GM23338 (cell line): Measurements from ENCODE around the gene SRRM2. TPM values are rescaled to one million over a fixed set of nuclear protein-coding genes. Genes with fewer than 3 reads are reported as not detected.

Source experiments
- ATAC-seq: fragments of 200-7000 bp; cut with Tn5 transposase; 3 replicates; pipeline ENCODE4 v1.9.1; 2020
- DNase-seq: peaks from one replicate; pipeline ENCODE4 v3.0.0-alpha.2; 2015; ENCODE audit warnings: low spot score
- H2AFZ ChIP-seq: fragments of 200-600 bp; sonication (generic); 2 replicates; pipeline ENCODE4 v1.8.0; 2016; ENCODE audit warnings: antibody characterized with exemption, mild to moderate bottlenecking, moderate library complexity
- H3F3A ChIP-seq: fragments of 200-600 bp; sonication (generic); replicated peaks from 2 replicates; pipeline ENCODE4 v1.8.0; 2017; ENCODE audit warnings: antibody characterized with exemption, mixed run types, low read depth
- H3K27ac ChIP-seq: fragments of 200-600 bp; sonication (generic); 2 replicates; pipeline ENCODE4 v1.6.1; 2016; ENCODE audit warnings: low read depth
- H3K27me3 ChIP-seq: fragments of 200-600 bp; sonication (generic); 2 replicates; pipeline ENCODE4 v1.8.0; 2016; ENCODE audit warnings: mild to moderate bottlenecking, mixed run types, moderate library complexity; ENCODE audit not compliant: insufficient read depth
- H3K36me3 ChIP-seq: fragments of 200-600 bp; sonication (generic); 2 replicates; pipeline ENCODE4 v1.8.0; 2016; ENCODE audit warnings: mild to moderate bottlenecking; ENCODE audit not compliant: insufficient read depth
- H3K4me1 ChIP-seq: fragments of 200-600 bp; sonication (generic); 2 replicates; pipeline ENCODE4 v1.8.0; 2016; ENCODE audit warnings: mild to moderate bottlenecking, moderate library complexity; ENCODE audit not compliant: insufficient read depth
- H3K4me2 ChIP-seq: fragments of 200-600 bp; sonication (generic); 2 replicates; pipeline ENCODE4 v1.7.1; 2017; ENCODE audit warnings: mixed run types
- H3K4me3 ChIP-seq: fragments of 200-600 bp; sonication (generic); 2 replicates; pipeline ENCODE4 v1.6.1; 2016; ENCODE audit warnings: mixed run types
- H3K79me2 ChIP-seq: fragments of 200-600 bp; sonication (generic); replicated peaks from 2 replicates; pipeline ENCODE4 v1.8.0; 2017; ENCODE audit warnings: mild to moderate bottlenecking; ENCODE audit not compliant: insufficient read depth
- H3K9me2 ChIP-seq: fragments of 200-600 bp; sonication (generic); 2 replicates; pipeline ENCODE4 v1.8.0; 2017; ENCODE audit not compliant: insufficient read depth
- H4K20me1 ChIP-seq: fragments of 200-600 bp; sonication (generic); replicated peaks from 2 replicates; pipeline ENCODE4 v1.8.0; 2017; ENCODE audit warnings: mild to moderate bottlenecking; ENCODE audit not compliant: insufficient read depth
- H3K27ac Mint-ChIP-seq: 2 replicates; pipeline ENCODE4 v1.8.0; 2020; ENCODE audit warnings: inconsistent platforms, mild to moderate bottlenecking, moderate library complexity, mixed read lengths
- H3K27me3 Mint-ChIP-seq: 3 replicates; pipeline ENCODE4 v1.8.0; 2022; ENCODE audit warnings: low read depth, mild to moderate bottlenecking, moderate library complexity, mixed read lengths, inconsistent platforms; ENCODE audit not compliant: insufficient read depth, poor library complexity
- H3K36me3 Mint-ChIP-seq: 3 replicates; pipeline ENCODE4 v1.8.0; 2021; ENCODE audit warnings: low read depth, mild to moderate bottlenecking, inconsistent platforms, moderate library complexity, mixed read lengths
- H3K4me1 Mint-ChIP-seq: 3 replicates; pipeline ENCODE4 v1.8.0; 2020; ENCODE audit warnings: mild to moderate bottlenecking, inconsistent platforms, mixed read lengths
- H3K4me3 Mint-ChIP-seq: 3 replicates; pipeline ENCODE4 v1.8.0; 2021; ENCODE audit warnings: moderate library complexity, mild to moderate bottlenecking, inconsistent platforms, mixed read lengths
- H3K9me3 Mint-ChIP-seq: 3 replicates; pipeline ENCODE4 v1.8.0; 2020; ENCODE audit warnings: moderate library complexity, mild to moderate bottlenecking, inconsistent platforms, mixed read lengths
- CREB1 ChIP-seq: fragments of 250-450 bp; sonication (Bioruptor Pico); IDR thresholded peaks from 2 replicates; pipeline ENCODE4 v1.5.0; 2020; ENCODE audit warnings: low read depth, mild to moderate bottlenecking, moderate library complexity
- EZH2 ChIP-seq: fragments of 200-600 bp; sonication (generic); IDR thresholded peaks from one replicate; pipeline ENCODE4 v1.8.0; 2017; ENCODE audit warnings: antibody characterized with exemption, mild to moderate bottlenecking, low read depth; ENCODE audit not compliant: unreplicated experiment
- EZH2phosphoT487 ChIP-seq: fragments of 200-600 bp; sonication (generic); IDR thresholded peaks from one replicate; pipeline ENCODE4 v1.8.1; 2018; ENCODE audit warnings: antibody characterized with exemption; ENCODE audit not compliant: unreplicated experiment
- JUNB ChIP-seq: IDR thresholded peaks from one replicate; pipeline ENCODE4 v1.6.1; 2016; ENCODE audit warnings: antibody characterized with exemption; ENCODE audit not compliant: unreplicated experiment
- NANOG ChIP-seq: IDR thresholded peaks from 2 replicates; pipeline ENCODE4 v1.6.1; 2016; ENCODE audit warnings: antibody characterized with exemption, borderline replicate concordance
- ZNF114 ChIP-seq: fragments of 250-450 bp; sonication (Bioruptor Pico); IDR thresholded peaks from 2 replicates; pipeline ENCODE4 v1.5.0; 2020; ENCODE audit warnings: mild to moderate bottlenecking, moderate library complexity
- ZNF331 ChIP-seq: fragments of 250-450 bp; sonication (Bioruptor Pico); IDR thresholded peaks from 2 replicates; pipeline ENCODE4 v1.5.0; 2020; ENCODE audit warnings: low read depth, mild to moderate bottlenecking, moderate library complexity
- polyA plus RNA-seq: library from polyadenylated mRNA; unstranded; fragments of >200 nt; fragmentation: Nextera tagmentation; extraction: Ambion mirVana; gene quantifications from 2 replicates; pipeline ENCODE4 v1.2.1, GENCODE V29; 2016
- total RNA-seq: library from RNA; depleted of rRNA; stranded (reverse); fragments of >200 nt; shearing (Covaris generic); gene quantifications from 2 replicates; pipeline ENCODE4 v1.2.3, GENCODE V29; 2014
- TF ChIP-seq, protein P1 (sequence below), 2 experiments: fragments of 200-600 bp in 1 of 2; sonication (generic) in 1 of 2; conservative IDR thresholded peaks; 2 replicates each; pipeline versions ENCODE4 v1.5.1 to v1.6.1; 2016 to 2017; ENCODE audit warnings: antibody characterized with exemption in 2 of 2, low read depth in 2 of 2, mild to moderate bottlenecking in 2 of 2, moderate library complexity in 1 of 2
- TF ChIP-seq, protein P2 (sequence below): fragments of 250-450 bp; sonication (Bioruptor Pico); IDR thresholded peaks from 2 replicates; pipeline ENCODE4 v1.5.0; 2020; ENCODE audit warnings: mild to moderate bottlenecking, moderate library complexity
- TF ChIP-seq, protein P3 (sequence below): IDR thresholded peaks from 2 replicates; pipeline ENCODE4 v1.6.1; 2016; ENCODE audit warnings: antibody characterized with exemption

SRRM2 gene
- total and polyA plus RNA-seq, 2 experiments from 2014 or later, result 308 to 893 TPM

DNA sequence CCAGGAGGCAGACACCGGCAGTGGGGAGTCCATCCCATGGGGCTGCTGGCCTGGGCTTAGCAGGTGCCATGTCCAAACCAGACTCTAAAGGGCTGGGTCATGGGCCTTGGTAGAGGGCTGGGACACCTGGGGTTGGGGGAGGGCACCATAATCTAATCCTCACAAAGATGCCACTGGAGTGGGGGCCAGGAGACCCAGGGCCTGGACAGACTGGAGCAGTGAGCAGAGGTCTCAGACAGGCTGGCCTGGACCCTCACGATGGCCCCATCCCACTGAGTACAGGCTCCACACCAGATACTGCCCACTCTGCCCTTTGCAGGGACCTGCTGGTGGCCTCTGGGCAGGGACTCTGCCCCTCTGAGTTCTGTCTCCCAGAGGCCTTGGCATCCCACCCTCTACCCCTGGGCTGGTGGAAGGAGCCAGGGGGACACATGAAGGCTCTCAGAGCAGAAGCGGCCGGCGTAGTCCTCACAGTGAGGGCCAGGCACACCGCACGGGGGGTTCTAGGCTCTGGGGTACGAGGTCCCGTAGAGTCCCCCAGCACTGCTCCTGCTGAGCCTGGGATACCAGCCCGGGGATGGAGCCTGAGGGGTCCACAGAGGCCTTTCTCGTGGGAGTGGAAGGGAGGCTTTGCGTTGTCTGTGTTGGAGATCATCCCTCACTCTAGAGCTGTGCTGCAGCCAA lies 10.0 kb upstream of the SRRM2 start:
- Histone ChIP-seq H3K4me3 (no peak overlapping the region), H3K9me2 (no peaks in the 10 kb centered on the region), H3K4me1 (no peaks in the 10 kb centered on the region), H2AFZ (no peak overlapping the region), H3K79me2 (no peaks in the 10 kb centered on the region), H3F3A (no peaks in the 10 kb centered on the region), H4K20me1 (no peaks in the 10 kb centered on the region), H3K4me2 (no peak overlapping the region), H3K36me3 (no peaks in the 10 kb centered on the region), H3K27me3 (no peaks in the 10 kb centered on the region), H3K27ac (no peak overlapping the region)
- TF ChIP-seq NANOG, result no peak
- TF ChIP-seq ZNF331 (CRISPR knock-in tag), result no peak
- TF ChIP-seq JUNB, result no peak
- no peak for TF ChIP-seq EZH2
- TF ChIP-seq, protein P1, sequence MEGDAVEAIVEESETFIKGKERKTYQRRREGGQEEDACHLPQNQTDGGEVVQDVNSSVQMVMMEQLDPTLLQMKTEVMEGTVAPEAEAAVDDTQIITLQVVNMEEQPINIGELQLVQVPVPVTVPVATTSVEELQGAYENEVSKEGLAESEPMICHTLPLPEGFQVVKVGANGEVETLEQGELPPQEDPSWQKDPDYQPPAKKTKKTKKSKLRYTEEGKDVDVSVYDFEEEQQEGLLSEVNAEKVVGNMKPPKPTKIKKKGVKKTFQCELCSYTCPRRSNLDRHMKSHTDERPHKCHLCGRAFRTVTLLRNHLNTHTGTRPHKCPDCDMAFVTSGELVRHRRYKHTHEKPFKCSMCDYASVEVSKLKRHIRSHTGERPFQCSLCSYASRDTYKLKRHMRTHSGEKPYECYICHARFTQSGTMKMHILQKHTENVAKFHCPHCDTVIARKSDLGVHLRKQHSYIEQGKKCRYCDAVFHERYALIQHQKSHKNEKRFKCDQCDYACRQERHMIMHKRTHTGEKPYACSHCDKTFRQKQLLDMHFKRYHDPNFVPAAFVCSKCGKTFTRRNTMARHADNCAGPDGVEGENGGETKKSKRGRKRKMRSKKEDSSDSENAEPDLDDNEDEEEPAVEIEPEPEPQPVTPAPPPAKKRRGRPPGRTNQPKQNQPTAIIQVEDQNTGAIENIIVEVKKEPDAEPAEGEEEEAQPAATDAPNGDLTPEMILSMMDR (conservative IDR thresholded peaks at IDR 0.05; ENCODE audit: low read depth in 2 of 2), result no peak
- TF ChIP-seq ZNF114, result no peak
- H3K4me3 Mint-ChIP-seq, result no peak overlapping the region
- DNase-seq (no peak), ATAC-seq (no peak)
- peaks cover 7% of the 10 kb centered on the region for H3K27me3 Mint-ChIP-seq
- H3K27ac Mint-ChIP-seq, result no peak overlapping the region
- H3K9me3 Mint-ChIP-seq, result no peaks in the 10 kb centered on the region
- no peaks in the 10 kb centered on the region; the same call in 2 of the 3 replicates for H3K36me3 Mint-ChIP-seq
- peaks cover 3% of the 10 kb centered on the region; the same call in 1 of the 3 replicates for H3K4me1 Mint-ChIP-seq

DNA sequence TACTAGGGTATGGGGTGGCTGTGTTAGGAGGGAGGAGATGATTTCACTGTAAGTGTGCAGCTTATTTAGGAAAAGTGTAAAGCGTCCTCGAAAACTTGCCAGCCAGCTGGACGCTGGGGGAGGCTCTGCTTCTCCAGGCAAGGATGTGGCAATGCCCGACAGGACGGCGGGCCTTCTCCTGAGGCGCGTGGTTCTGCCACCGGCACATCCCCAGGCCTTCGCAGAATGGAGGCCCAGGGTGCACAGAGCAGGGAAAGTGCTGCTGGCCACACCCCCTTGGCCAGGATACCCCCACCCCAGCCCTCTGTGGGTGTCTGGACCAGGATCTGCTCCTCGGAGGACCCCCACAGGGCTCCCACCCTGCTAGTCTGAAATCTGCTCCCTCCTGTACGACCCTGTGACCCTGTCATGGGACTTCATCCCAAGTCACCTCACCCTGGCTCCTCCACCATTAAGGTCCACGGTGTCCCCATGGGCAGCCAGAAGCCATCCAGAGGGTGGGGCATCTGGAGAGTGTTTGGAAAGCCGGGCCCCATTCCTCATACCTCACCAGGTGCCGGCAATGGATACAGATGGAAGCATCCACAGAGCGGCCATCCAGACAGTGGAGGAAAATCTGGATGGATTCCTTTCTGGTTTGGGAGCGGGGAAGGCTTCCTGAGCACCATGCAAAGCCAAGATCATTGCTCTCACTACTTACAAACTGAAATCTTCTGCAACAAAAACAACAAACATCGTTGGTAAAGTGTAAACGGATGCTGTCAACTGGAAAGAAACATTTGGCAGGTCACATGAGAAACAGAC lies 9.2 kb upstream of the SRRM2 start:
- no peaks in the 10 kb centered on the region for H3K9me2 ChIP-seq
- Mint-ChIP-seq H3K4me3 (no peak overlapping the region; the same call in 2 of the 3 replicates), H3K4me1 (peaks cover 3% of the 10 kb centered on the region; the same call in 1 of the 3 replicates), H3K36me3 (no peaks in the 10 kb centered on the region; the same call in 2 of the 3 replicates), H3K27ac (no peak overlapping the region), H3K9me3 (no peaks in the 10 kb centered on the region), H3K27me3 (peaks cover 7% of the 10 kb centered on the region)
- DNase-seq (no peak), ATAC-seq (no peak)
- H4K20me1 ChIP-seq, result no peaks in the 10 kb centered on the region
- H3K36me3 ChIP-seq, result no peaks in the 10 kb centered on the region
- H3K79me2 ChIP-seq, result no peaks in the 10 kb centered on the region
- H3K4me1 ChIP-seq, result no peaks in the 10 kb centered on the region
- H3F3A ChIP-seq, result no peaks in the 10 kb centered on the region
- no peak overlapping the region for H3K4me2 ChIP-seq
- no peak overlapping the region for H2AFZ ChIP-seq
- H3K27ac ChIP-seq, result no peak overlapping the region
- no peak overlapping the region for H3K4me3 ChIP-seq
- H3K27me3 ChIP-seq, result no peaks in the 10 kb centered on the region
- no peak for TF ChIP-seq EZH2phosphoT487
- no peak for TF ChIP-seq ZNF114
- TF ChIP-seq, protein P2, sequence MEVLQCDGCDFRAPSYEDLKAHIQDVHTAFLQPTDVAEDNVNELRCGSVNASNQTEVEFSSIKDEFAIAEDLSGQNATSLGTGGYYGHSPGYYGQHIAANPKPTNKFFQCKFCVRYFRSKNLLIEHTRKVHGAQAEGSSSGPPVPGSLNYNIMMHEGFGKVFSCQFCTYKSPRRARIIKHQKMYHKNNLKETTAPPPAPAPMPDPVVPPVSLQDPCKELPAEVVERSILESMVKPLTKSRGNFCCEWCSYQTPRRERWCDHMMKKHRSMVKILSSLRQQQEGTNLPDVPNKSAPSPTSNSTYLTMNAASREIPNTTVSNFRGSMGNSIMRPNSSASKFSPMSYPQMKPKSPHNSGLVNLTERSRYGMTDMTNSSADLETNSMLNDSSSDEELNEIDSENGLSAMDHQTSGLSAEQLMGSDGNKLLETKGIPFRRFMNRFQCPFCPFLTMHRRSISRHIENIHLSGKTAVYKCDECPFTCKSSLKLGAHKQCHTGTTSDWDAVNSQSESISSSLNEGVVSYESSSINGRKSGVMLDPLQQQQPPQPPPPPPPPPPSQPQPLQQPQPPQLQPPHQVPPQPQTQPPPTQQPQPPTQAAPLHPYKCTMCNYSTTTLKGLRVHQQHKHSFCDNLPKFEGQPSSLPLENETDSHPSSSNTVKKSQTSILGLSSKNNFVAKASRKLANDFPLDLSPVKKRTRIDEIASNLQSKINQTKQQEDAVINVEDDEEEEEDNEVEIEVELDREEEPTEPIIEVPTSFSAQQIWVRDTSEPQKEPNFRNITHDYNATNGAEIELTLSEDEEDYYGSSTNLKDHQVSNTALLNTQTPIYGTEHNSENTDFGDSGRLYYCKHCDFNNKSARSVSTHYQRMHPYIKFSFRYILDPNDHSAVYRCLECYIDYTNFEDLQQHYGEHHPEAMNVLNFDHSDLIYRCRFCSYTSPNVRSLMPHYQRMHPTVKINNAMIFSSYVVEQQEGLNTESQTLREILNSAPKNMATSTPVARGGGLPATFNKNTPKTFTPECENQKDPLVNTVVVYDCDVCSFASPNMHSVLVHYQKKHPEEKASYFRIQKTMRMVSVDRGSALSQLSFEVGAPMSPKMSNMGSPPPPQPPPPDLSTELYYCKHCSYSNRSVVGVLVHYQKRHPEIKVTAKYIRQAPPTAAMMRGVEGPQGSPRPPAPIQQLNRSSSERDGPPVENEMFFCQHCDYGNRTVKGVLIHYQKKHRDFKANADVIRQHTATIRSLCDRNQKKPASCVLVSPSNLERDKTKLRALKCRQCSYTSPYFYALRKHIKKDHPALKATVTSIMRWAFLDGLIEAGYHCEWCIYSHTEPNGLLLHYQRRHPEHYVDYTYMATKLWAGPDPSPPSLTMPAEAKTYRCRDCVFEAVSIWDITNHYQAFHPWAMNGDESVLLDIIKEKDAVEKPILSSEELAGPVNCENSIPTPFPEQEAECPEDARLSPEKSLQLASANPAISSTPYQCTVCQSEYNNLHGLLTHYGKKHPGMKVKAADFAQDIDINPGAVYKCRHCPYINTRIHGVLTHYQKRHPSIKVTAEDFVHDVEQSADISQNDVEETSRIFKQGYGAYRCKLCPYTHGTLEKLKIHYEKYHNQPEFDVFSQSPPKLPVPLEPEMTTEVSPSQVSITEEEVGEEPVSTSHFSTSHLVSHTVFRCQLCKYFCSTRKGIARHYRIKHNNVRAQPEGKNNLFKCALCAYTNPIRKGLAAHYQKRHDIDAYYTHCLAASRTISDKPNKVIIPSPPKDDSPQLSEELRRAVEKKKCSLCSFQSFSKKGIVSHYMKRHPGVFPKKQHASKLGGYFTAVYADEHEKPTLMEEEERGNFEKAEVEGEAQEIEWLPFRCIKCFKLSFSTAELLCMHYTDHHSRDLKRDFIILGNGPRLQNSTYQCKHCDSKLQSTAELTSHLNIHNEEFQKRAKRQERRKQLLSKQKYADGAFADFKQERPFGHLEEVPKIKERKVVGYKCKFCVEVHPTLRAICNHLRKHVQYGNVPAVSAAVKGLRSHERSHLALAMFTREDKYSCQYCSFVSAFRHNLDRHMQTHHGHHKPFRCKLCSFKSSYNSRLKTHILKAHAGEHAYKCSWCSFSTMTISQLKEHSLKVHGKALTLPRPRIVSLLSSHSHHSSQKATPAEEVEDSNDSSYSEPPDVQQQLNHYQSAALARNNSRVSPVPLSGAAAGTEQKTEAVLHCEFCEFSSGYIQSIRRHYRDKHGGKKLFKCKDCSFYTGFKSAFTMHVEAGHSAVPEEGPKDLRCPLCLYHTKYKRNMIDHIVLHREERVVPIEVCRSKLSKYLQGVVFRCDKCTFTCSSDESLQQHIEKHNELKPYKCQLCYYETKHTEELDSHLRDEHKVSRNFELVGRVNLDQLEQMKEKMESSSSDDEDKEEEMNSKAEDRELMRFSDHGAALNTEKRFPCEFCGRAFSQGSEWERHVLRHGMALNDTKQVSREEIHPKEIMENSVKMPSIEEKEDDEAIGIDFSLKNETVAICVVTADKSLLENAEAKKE (CRISPR knock-in tag), result no peak
- no peak for TF ChIP-seq NANOG
- no peak for TF ChIP-seq ZNF331 (CRISPR knock-in tag)
- TF ChIP-seq, protein P3, sequence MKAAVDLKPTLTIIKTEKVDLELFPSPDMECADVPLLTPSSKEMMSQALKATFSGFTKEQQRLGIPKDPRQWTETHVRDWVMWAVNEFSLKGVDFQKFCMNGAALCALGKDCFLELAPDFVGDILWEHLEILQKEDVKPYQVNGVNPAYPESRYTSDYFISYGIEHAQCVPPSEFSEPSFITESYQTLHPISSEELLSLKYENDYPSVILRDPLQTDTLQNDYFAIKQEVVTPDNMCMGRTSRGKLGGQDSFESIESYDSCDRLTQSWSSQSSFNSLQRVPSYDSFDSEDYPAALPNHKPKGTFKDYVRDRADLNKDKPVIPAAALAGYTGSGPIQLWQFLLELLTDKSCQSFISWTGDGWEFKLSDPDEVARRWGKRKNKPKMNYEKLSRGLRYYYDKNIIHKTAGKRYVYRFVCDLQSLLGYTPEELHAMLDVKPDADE, result no peak
- no peak for TF ChIP-seq CREB1 (CRISPR knock-in tag)
